KMS-11 (cell line): ENCODE results near the gene TSC22D1.

Experiments
- H2AFZ ChIP-seq: fragments of 200-600 bp; sonication (generic); 2 replicates; pipeline ENCODE4 v1.6.1; 2016; ENCODE audit warnings: antibody characterized with exemption, mixed run types, low read depth
- H3K27ac ChIP-seq: fragments of 200-600 bp; sonication (generic); 2 replicates; pipeline ENCODE4 v1.6.1; 2016; ENCODE audit warnings: mild to moderate bottlenecking, mixed run types
- H3K27me3 ChIP-seq: fragments of 200-600 bp; sonication (generic); 2 replicates; pipeline ENCODE4 v1.6.1; 2017; ENCODE audit warnings: mild to moderate bottlenecking, low read depth, mixed run types, moderate library complexity; ENCODE audit not compliant: insufficient read depth
- H3K36me3 ChIP-seq: fragments of 200-600 bp; sonication (generic); 2 replicates; pipeline ENCODE4 v1.6.1; 2017; ENCODE audit warnings: mild to moderate bottlenecking, mixed run types; ENCODE audit not compliant: insufficient read depth
- H3K4me1 ChIP-seq: fragments of 200-600 bp; sonication (generic); 2 replicates; pipeline ENCODE4 v1.6.1; 2016; ENCODE audit warnings: mild to moderate bottlenecking, low read depth, mixed run types; ENCODE audit not compliant: poor library complexity, severe bottlenecking
- H3K4me2 ChIP-seq: fragments of 200-600 bp; sonication (generic); 2 replicates; pipeline ENCODE4 v1.7.0; 2016; ENCODE audit warnings: mild to moderate bottlenecking, mixed run types
- H3K4me3 ChIP-seq: fragments of 200-600 bp; sonication (generic); IDR thresholded peaks from 2 replicates; pipeline ENCODE4 v1.6.1; 2017; ENCODE audit warnings: low read depth, low read length, mixed read lengths; ENCODE audit not compliant: insufficient read depth
- H3K79me2 ChIP-seq: fragments of 200-600 bp; sonication (generic); 2 replicates; pipeline ENCODE4 v1.6.1; 2016; ENCODE audit warnings: low read depth, mixed run types; ENCODE audit not compliant: insufficient read depth
- H3K9ac ChIP-seq: fragments of 200-600 bp; sonication (generic); 2 replicates; pipeline ENCODE4 v1.6.1; 2016; ENCODE audit warnings: mild to moderate bottlenecking, mixed run types
- H4K20me1 ChIP-seq: fragments of 200-600 bp; sonication (generic); 2 replicates; pipeline ENCODE4 v1.6.1; 2016; ENCODE audit warnings: mild to moderate bottlenecking, mixed run types; ENCODE audit not compliant: insufficient read depth
- CTCF ChIP-seq: fragments of 200-600 bp; sonication (generic); conservative IDR thresholded peaks from 2 replicates; pipeline ENCODE4 v1.6.1; 2017; ENCODE audit warnings: low read depth, mild to moderate bottlenecking, antibody characterized with exemption, low read length, moderate library complexity, mixed read lengths

Gene TSC22D1

GRCh38 chr13:44412346-44412935 lies 163.7 kb downstream of the TSC22D1 start:
- Histone ChIP-seq H3K4me2 (no peak overlapping the region), H3K4me3 (no peak overlapping the region), H3K79me2 (no peaks in the 10 kb centered on the region), H3K9ac (no peak overlapping the region), H2AFZ (no peak overlapping the region), H3K27ac (no peak overlapping the region), H3K27me3 (no peaks in the 10 kb centered on the region), H4K20me1 (no peaks in the 10 kb centered on the region), H3K4me1 (no peaks in the 10 kb centered on the region), H3K36me3 (no peaks in the 10 kb centered on the region)
- no peak for TF ChIP-seq CTCF

DNA sequence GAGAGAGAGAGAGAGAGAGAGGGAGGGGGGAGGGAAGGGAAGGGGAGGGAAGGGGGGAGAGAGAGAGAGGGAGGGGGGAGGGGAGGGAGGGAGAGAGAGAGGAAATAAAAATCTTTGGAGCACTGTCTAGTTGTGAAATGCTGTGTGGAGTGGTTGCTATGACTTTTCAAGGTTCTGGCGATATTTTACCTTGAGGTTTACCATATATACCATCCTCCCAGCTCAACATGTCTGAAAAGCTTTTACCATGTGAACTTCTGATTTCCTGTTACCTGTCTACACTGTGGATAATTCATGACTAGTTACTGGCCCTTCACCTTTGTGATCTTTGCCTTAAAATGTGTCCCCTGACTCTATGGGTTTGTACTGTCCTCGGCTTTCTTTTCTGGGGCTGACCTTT lies 164.3 kb downstream of the TSC22D1 start:
- H4K20me1 ChIP-seq: no peaks in the 10 kb centered on the region
- no peak overlapping the region for H3K4me2 ChIP-seq
- no peak overlapping the region for H3K4me3 ChIP-seq
- no peak overlapping the region for H3K27ac ChIP-seq
- no peaks in the 10 kb centered on the region for H3K79me2 ChIP-seq
- no peaks in the 10 kb centered on the region for H3K27me3 ChIP-seq
- no peak overlapping the region for H3K9ac ChIP-seq
- no peak for TF ChIP-seq CTCF
- H3K36me3 ChIP-seq: no peaks in the 10 kb centered on the region
- no peaks in the 10 kb centered on the region for H3K4me1 ChIP-seq
- no peak overlapping the region for H2AFZ ChIP-seq

DNA sequence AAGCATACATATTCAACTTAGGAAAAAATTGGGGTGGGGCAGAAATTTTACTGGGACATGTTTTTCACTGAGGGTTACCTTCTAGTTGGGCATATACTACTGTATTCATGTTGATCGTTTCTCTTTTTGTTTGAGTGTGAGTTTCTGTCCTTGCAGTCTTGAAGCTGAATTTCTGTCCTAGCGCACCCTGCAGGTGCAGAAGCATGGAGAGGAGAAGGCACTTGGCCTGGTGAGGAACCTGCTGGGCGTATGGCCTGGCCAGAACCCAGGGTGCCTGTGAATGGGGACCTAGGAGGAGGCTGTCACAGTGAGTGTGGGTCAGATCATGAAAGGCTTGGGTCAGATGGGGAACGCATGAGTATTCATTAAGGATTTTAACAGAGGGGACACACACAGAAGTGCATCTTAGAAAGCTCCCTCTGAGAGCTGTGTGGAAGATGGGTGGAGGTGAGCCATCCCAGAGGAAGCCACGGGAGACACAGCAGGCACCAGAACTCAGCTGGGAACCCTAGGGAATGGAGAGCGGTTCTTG lies 165.7 kb downstream of the TSC22D1 start:
- Histone ChIP-seq H3K27ac (no peak overlapping the region), H3K79me2 (no peaks in the 10 kb centered on the region), H3K4me1 (no peaks in the 10 kb centered on the region), H3K9ac (no peak overlapping the region), H2AFZ (no peak overlapping the region), H3K4me2 (no peak overlapping the region), H3K4me3 (no peak overlapping the region), H3K27me3 (no peaks in the 10 kb centered on the region), H3K36me3 (no peaks in the 10 kb centered on the region), H4K20me1 (no peaks in the 10 kb centered on the region)
- no peak for TF ChIP-seq CTCF

DNA sequence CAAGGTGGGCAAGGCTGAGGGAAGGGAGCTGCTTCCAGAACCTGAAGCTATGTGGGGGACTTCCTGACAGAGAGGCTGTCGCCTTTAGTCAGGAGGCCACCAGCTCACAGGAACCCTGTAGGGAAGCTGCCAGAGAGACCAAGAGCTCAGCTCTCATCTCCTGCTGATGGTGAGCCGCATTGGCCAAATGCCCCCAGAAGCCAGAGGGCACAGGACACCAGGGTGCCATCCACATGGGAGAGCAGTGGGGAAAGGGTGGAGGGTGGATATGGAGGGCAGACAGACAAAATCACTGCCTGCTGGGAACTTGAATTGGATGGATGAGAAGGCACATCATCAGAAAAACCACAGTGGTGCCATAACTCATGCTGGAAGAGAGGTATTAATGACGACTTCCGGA lies 166.5 kb downstream of the TSC22D1 start:
- Histone ChIP-seq H3K4me3 (no peak overlapping the region), H3K9ac (no peak overlapping the region), H3K79me2 (no peaks in the 10 kb centered on the region), H3K36me3 (no peaks in the 10 kb centered on the region), H3K27me3 (no peaks in the 10 kb centered on the region), H2AFZ (no peak overlapping the region), H3K27ac (no peak overlapping the region), H3K4me2 (no peak overlapping the region), H4K20me1 (no peaks in the 10 kb centered on the region), H3K4me1 (no peaks in the 10 kb centered on the region)
- TF ChIP-seq CTCF: no peak
